Measurements from ENCODE around the gene EVX2. TPM values are rescaled to one million over a fixed set of nuclear protein-coding genes. Genes with fewer than 3 reads are reported as not detected.
A peak's percentile ranks its signal among the peaks of the same experiment; 100 is the strongest.

Gene EVX2
- total and polyA plus RNA-seq, 5 experiments from 2014 or later: not detected

DNA sequence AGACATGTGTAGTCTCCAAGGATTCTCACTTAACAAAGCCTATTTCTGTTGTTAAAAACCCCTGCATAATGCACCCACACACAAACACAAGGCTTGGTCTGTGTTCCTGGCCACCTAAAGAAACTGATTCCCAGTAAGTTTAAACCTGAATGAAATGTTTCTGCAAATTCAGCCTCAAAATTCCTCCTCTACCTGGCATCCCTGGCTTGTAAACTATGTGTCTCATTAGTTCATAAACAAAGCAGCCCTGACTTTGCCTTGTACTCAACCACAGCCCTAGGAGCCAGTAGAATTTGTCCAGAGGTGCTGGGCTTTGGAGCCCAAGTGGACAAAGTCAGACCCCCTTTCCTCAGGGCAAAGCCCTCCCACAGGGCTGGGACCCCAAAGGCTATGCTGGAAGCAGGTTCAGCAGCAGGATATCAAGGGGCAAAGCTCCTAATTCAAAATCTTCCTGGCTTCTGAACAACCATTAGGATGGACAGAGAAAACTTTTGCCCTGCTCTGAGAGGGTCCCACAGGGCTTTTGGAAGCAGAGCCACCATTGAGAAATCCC lies 6.2 kb upstream of the EVX2 start:
- Mint-ChIP-seq H3K4me3 (no peak overlapping the region), H3K9me3 (peaks cover 0 to 65% (median 19%) of the 10 kb centered on the region in 9 donors), H3K27ac (peak overlapping the region in 1 of 10 donors; percentile 9)

DNA sequence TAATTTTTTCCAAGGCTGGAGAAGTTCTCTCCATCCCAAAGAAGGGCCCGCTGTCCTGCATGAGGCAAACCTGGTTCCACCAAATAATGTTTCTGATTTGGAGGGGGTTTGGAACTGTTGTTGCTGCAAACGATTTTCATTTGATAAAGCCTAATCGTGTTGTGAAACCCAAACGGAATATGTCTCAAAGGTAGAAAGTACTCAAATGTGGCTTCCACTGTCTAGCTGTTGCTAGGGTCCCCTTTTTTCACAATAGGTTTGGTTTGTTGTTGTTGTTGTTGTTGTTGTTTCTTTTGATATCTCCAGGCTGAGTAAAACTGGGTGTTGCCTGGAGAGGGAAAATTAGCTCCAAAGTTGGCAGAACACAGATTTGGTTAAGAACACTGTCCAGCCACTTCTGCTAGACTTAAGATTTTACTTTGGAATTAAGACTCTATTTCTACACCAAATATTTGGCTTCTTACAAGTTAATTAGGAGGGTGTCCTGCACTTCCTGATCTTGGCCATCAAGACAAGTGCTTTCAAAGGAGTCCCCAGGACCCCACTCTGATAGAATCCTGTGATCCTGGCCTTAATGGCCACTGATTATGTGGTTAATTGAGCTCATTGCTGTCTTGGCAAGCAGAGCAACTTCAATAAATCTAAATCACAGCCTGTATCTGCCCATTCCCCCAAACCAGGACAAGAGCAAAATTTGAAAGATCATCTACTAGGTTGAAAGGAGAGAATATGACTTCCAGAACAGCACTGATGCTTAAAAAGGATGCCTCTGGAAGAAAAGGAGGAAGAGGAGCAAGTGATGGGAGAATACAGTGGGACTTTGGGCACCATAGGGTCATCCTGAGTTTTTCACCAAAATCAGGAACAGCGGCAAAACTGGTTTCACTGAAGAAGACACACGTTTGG lies 5.4 kb upstream of the EVX2 start:
- Mint-ChIP-seq H3K4me1 (peaks cover 12 to 26% (median 22%) of the 10 kb centered on the region in 4 donors), H3K27ac (peak overlapping the region in 2 of 10 donors; percentile 18 to 48), H3K9me3 (peaks cover 0 to 66% (median 21%) of the 10 kb centered on the region in 9 donors)

More for the DNA sequence above, 6.2 kb upstream of the EVX2 start:
- ATAC-seq: no peak
- DNase-seq: no peak
- peaks cover 60 to 95% (median 82%) of the 10 kb centered on the region in 5 donors for H3K27me3 Mint-ChIP-seq
- POLR2A ChIA-PET: no interaction called here
- H3K4me1 Mint-ChIP-seq: peaks cover 10 to 26% (median 22%) of the 10 kb centered on the region in 4 donors
- peaks cover 13 to 32% (median 18%) of the 10 kb centered on the region in 3 donors for H3K36me3 Mint-ChIP-seq

DNA sequence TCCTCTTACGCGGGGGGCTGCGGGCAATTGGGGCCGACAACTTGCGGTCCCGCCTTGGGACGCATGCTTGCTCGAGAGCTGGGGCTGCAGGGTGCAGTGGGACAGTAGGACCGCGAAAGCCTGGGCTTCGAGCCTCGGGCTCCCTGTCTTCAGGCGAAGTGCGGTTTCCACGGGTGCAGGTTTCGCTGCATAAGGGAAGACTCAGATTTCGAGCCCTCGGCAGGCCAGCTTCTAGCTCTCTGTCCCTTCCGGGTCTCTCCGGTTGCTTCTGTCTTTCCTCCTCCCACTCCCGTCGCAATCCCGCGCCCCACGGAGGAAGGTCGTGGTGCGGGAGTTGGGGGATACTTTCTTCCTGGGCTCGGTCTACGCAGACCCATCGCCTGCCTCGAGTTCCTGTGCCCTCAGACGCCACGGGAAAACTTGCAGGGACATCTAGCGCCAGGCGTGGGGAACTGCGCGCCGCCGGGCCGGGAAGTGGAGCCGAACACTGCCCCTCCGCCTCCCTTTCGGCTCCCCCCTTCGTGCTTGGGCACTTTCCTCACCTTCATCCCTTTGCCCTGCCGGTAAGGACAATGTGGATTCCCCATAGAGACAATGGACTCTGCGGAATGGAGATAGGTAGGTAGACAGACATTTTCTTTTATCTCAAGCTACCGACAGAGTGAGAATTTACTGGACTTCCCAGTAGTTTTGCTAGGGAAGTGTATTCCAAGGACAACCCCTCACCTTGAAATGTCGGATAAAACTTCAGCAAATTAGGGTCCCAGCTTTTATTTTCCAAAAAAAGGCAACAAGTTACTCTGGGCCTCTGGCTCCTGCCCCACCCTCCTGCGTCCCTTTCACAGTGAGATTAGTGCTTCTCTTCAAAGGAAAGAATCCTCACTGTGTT lies 4.5 kb upstream of the EVX2 start:
- Mint-ChIP-seq H3K27me3 (peaks cover 51 to 95% (median 81%) of the 10 kb centered on the region in 5 donors), H3K27ac (peak overlapping the region in 3 of 10 donors; percentile 47 to 79 (median 53)), H3K4me3 (peak overlapping the region; percentile 36 to 77 (median 64)), H3K4me1 (peaks cover 9 to 18% (median 16%) of the 10 kb centered on the region in 4 donors), H3K9me3 (peaks cover 0 to 69% (median 19%) of the 10 kb centered on the region in 9 donors), H3K36me3 (peaks cover 11 to 27% (median 23%) of the 10 kb centered on the region in 3 donors)
- ATAC-seq: peak in 1 of 2 donors; percentile 26
- DNase-seq: peak in 1 of 10 donors; percentile 15
- POLR2A ChIA-PET: no interaction called here

More for the DNA sequence above, 5.4 kb upstream of the EVX2 start:
- H3K36me3 Mint-ChIP-seq: peaks cover 11 to 25% (median 24%) of the 10 kb centered on the region in 3 donors
- peak overlapping the region in 1 of 10 donors; percentile 12 for H3K4me3 Mint-ChIP-seq
- POLR2A ChIA-PET: no interaction called here
- no peak for DNase-seq
- ATAC-seq: no peak
- H3K27me3 Mint-ChIP-seq: peaks cover 58 to 95% (median 81%) of the 10 kb centered on the region in 5 donors

DNA sequence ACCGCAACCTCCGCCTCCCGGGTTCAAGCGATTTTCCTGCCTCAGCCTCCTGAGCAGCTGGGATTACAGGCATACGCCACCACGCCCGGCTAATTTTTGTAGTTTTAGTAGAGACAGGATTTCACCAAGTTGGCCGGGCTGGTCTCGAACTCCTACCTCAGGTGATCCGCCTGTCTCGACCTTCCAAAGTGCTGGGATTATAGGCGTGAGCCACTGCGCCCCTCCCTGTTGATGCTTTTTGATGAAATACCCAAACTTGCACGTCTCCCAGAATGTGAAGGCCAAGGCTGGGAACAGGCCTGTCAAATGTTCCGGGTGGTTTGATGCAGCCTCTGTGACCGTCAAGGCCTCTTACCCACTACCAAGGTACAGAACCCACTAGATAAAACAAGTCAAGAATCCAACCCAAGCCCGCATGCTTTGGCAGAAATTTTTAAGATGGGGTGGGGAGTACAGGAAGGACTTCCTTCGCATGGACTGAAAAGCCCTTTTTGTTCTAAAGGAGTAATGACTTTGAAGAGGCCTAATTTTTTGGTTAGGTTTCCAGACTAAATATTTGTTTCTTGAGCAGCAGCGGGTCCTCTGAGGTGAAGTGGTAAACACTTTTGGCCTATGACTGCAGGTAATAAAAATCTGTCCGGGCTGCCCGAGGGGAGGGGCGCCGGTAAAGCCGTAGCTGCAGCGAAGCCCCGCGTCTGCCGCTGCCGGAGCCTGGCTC lies 3.7 kb upstream of the EVX2 start:
- Mint-ChIP-seq H3K27me3 (peaks cover 54 to 99% (median 86%) of the 10 kb centered on the region in 5 donors), H3K36me3 (peaks cover 10 to 28% (median 27%) of the 10 kb centered on the region in 3 donors), H3K4me1 (peaks cover 8 to 15% (median 12%) of the 10 kb centered on the region in 4 donors), H3K9me3 (peaks cover 0 to 77% (median 19%) of the 10 kb centered on the region in 9 donors), H3K4me3 (peak overlapping the region in 4 of 10 donors; percentile 24 to 77 (median 70)), H3K27ac (peak overlapping the region in 2 of 10 donors; percentile 31 to 87)
- DNase-seq (peak in 2 of 10 donors; percentile 6 to 15), ATAC-seq (no peak)
- POLR2A ChIA-PET: no interaction called here

DNA sequence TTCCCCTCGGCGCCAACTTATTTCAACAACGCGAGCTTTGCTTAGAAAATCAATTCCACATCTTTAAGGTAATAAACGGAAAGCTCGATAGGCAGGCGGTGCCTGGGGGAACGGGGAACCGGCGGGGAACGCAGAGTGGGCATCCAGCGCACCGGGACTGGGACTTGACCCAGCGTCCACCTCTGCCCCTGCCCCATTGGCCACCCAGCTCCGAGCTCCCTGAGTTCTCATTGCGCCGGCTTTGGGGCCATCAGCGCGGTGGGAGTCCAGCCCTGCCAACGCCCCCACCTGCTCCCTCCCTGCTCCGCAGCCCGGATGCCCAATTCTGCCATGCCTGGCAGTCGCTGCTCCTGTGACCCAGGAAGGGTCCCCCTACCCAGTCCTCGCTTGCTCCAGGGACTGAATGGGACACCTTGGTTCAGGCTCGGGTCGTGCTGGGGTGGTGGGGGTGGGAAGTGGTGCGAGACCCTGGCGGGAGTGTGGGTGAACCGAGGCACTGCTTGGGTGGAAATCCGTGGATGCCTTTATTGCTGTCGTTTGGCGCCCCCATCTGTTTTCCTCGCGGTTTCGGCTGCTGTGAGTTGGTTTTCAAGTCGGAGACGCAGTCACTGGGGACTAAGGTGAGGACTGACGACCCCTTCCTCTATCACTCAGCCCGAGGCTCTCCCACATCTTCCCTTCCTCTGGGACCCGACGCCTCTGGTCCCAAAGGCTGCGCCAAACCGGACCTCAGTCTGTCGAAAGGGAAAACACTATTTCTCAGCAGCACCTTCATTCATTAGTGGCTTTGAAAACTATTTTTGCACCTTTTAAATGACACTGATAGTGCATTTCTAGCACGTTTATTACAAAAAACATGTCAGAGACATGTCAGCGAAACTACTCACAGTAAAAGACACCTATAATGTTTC lies 2.4 kb upstream of the EVX2 start:
- peaks cover 0 to 80% (median 21%) of the 10 kb centered on the region in 9 donors for H3K9me3 Mint-ChIP-seq
- H3K27ac Mint-ChIP-seq: peak overlapping the region in 4 of 10 donors; percentile 62 to 89 (median 82)
- peaks cover 8 to 26% (median 25%) of the 10 kb centered on the region in 3 donors for H3K36me3 Mint-ChIP-seq
- peak in 1 of 10 donors; percentile 4 for DNase-seq
- peaks cover 0 to 12% (median 7%) of the 10 kb centered on the region in 4 donors for H3K4me1 Mint-ChIP-seq
- peak overlapping the region in 4 of 10 donors; percentile 24 to 64 (median 57) for H3K4me3 Mint-ChIP-seq
- peaks cover 46 to 98% (median 82%) of the 10 kb centered on the region in 5 donors for H3K27me3 Mint-ChIP-seq
- ATAC-seq: no peak
- POLR2A ChIA-PET: no interaction called here

DNA sequence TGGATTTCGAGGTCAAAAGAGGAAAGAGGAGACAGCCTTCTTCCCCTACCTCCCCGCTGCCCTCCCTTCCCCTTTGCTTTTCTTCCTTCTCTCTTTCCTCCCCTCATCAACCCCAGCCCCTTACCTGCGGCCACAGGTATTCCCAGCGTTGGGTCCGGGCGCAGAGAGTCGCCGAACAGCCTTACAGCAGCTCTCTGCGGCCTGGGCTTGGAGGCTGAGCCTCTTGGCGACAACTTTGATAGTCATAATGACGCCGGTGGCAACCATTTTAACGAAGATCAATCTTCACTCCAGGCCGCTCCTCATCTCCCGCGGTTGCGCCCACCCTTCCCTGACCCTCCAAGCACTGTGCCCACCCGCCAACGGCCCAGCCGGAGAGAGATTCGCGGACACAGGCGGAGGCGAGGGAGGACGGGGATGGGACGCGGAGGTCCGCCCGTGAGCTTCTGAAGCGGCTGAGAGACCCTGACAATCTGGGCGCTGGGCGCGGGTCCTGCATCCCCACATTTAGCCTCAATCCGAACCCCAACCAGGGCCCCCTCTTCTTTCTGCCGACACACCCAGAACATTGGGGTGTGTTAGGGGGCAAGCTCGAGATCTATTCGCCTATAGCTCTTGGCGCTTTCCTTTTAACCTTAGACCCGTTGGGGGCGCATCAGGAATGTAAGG lies 1.5 kb upstream of the EVX2 start:
- POLR2A ChIA-PET: no interaction called here
- peaks cover 11 to 26% (median 21%) of the 10 kb centered on the region in 3 donors for H3K36me3 Mint-ChIP-seq
- H3K4me3 Mint-ChIP-seq: peak overlapping the region in 5 of 10 donors; percentile 49 to 82 (median 58)
- ATAC-seq: no peak
- peaks cover 0 to 79% (median 19%) of the 10 kb centered on the region in 9 donors for H3K9me3 Mint-ChIP-seq
- peak overlapping the region in 5 of 10 donors; percentile 9 to 88 (median 63) for H3K27ac Mint-ChIP-seq
- H3K4me1 Mint-ChIP-seq: peaks cover 0 to 14% (median 8%) of the 10 kb centered on the region in 4 donors
- H3K27me3 Mint-ChIP-seq: peaks cover 41 to 93% (median 76%) of the 10 kb centered on the region in 5 donors
- DNase-seq: no peak

DNA sequence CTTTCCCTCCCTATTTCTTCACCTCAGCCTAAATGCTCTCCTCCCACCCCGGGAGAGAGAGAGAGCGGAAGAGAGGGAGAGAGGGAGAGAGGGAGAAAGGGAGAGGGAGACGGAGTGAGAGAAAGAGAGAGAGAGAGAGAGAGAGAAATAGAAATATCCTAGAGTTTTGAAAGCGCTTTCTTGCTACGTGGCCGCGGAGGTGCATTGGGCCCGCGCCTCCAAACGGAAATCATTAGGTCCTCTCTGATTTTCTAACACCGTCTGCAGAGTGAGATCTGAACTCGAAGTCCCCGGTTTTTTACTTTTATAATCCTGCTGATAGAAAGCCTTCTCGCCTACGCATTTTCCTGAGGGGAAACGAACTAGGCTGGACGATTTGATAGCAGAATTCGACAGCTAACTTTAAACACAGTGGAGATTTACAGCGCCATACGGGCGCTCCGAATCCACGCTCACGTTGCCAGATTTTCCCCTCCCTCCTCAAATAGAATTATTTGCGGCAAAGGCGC lies 903 bp upstream of the EVX2 start:
- DNase-seq (peak in 2 of 10 donors; percentile 15 to 23), ATAC-seq (no peak)
- H3K27ac Mint-ChIP-seq: peak overlapping the region in 6 of 10 donors; percentile 8 to 88 (median 38)
- POLR2A ChIA-PET: interaction anchor here (0.7 kb wide), 1 partner anchor 19 kb away, joined by 5 read pairs; no protein-coding TSS in a partner anchor
- peaks cover 2 to 14% (median 9%) of the 10 kb centered on the region in 4 donors for H3K4me1 Mint-ChIP-seq
- peaks cover 39 to 90% (median 71%) of the 10 kb centered on the region in 5 donors for H3K27me3 Mint-ChIP-seq
- H3K9me3 Mint-ChIP-seq: peaks cover 0 to 75% (median 19%) of the 10 kb centered on the region in 9 donors
- peaks cover 11 to 27% (median 21%) of the 10 kb centered on the region in 3 donors for H3K36me3 Mint-ChIP-seq
- peak overlapping the region in 5 of 10 donors; percentile 49 to 83 (median 72) for H3K4me3 Mint-ChIP-seq

DNA sequence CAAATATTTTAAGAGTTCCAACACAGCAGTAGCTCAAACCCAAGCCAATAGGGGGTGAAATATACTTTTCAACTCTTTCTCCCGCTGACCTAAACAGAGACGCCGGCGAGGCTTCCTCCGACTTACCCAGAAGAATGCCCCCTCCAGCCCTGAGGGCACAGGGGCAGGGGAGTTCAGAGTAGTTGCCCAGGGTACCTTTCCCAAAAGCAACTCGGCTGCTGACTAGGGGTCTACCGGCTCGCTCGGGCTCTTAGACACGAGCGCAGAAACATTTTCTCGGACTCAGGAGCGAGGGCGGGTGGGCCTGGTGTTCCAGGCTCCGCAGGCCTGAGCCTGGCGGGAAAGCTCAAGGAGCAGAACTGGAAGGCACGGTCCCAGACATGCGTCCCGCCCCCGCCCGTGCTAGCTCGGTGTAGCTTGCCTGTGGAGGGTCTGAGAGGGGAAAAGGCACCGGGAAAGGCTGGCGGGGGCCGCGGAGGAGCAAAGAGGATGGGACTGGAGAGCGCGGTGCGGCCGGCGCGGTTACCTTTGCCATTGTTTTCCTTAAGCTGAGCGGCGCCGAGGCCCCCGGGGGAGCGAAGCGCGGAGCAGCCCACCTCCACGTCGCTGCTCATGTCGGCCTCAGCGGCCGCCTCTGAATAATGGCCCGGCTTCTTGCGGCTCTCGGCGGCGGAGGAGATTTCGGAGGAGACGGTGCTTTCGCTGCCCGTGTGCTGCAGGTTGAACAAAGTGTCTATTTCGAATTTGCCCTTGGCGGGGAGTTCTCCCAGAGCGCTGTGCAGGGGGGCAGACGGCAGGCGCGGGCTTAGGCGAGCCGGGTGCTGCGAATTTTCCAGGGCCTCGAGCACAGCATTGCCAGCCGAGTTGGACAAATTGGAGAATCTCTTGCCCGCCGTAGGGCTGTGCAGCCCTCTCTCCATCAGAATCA lies 674 bp downstream of the EVX2 start:
- DNase-seq (peak in 2 of 10 donors; percentile 12 to 17), ATAC-seq (no peak)
- Mint-ChIP-seq H3K9me3 (peaks cover 7 to 83% (median 29%) of the 10 kb centered on the region in 9 donors), H3K4me3 (peak overlapping the region in 5 of 10 donors; percentile 56 to 83 (median 70)), H3K27me3 (peaks cover 44 to 90% (median 71%) of the 10 kb centered on the region in 5 donors), H3K27ac (peak overlapping the region in 5 of 10 donors; percentile 44 to 93 (median 79)), H3K4me1 (peaks cover 10 to 17% (median 14%) of the 10 kb centered on the region in 4 donors), H3K36me3 (peaks cover 12 to 35% (median 32%) of the 10 kb centered on the region in 3 donors)
- POLR2A ChIA-PET: interaction anchor here (0.8 to 1.5 kb wide), 3 partner anchors 11 to 30 kb away, joined by 3 to 4 read pairs (median 4); no protein-coding TSS in a partner anchor

DNA sequence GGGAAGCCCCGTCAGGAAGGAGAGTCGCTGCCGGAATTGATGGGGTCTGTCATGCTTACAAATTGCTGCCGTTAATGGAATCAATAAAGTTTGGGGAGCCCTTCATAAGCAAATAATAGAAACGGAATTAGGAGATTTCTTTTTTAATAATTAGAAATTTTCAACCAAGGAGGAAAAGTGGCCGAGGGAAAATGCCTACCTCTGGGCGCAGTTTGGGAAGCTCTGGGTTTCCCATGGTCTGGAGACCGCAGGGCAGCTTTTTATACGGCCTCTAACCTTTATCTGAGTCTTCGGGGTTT lies 1.3 kb downstream of the EVX2 start:
- DNase-seq (no peak), ATAC-seq (no peak)
- Mint-ChIP-seq H3K9me3 (peaks cover 7 to 79% (median 29%) of the 10 kb centered on the region in 9 donors), H3K4me1 (peaks cover 10 to 16% (median 13%) of the 10 kb centered on the region in 4 donors), H3K27me3 (peaks cover 44 to 88% (median 68%) of the 10 kb centered on the region in 5 donors), H3K27ac (peak overlapping the region in 3 of 10 donors; percentile 79 to 93 (median 80)), H3K36me3 (peaks cover 12 to 35% (median 32%) of the 10 kb centered on the region in 3 donors), H3K4me3 (peak overlapping the region in 5 of 10 donors; percentile 39 to 71 (median 57))
- POLR2A ChIA-PET: interaction anchor here (0.8 to 1.5 kb wide), 3 partner anchors 12 to 31 kb away, joined by 3 to 4 read pairs (median 4); no protein-coding TSS in a partner anchor
